H9 (cell line): ENCODE data around the gene ARMC5. TPM values are rescaled to one million over a fixed set of nuclear protein-coding genes. Genes with fewer than 3 reads are reported as not detected.

Source experiments
- DNase-seq: peaks from one replicate; pipeline ENCODE4 v3.0.0-alpha.2; 2017
- H2AFZ ChIP-seq: one replicate; pipeline ENCODE4 v1.6.1; 2013; ENCODE audit warnings: mild to moderate bottlenecking, low read length, control low read depth, moderate library complexity
- H2AK5ac ChIP-seq: 2 replicates; pipeline ENCODE4 v1.6.1; 2013; ENCODE audit warnings: low read length, control low read depth, mixed read lengths; ENCODE audit not compliant: insufficient read length
- H2BK120ac ChIP-seq: one replicate; pipeline ENCODE4 v1.6.1; 2013; ENCODE audit warnings: low read depth, mild to moderate bottlenecking, low read length, control low read depth, inconsistent platforms; ENCODE audit not compliant: poor library complexity, severe bottlenecking
- H2BK12ac ChIP-seq: 2 replicates; pipeline ENCODE4 v1.6.1; 2013; ENCODE audit warnings: low read length, control low read depth, mixed read lengths, low read depth; ENCODE audit not compliant: insufficient read length
- H2BK15ac ChIP-seq: 2 replicates; pipeline ENCODE4 v1.6.1; 2013; ENCODE audit warnings: low read depth, low read length, control low read depth
- H2BK20ac ChIP-seq: one replicate; pipeline ENCODE4 v1.6.1; 2013; ENCODE audit warnings: low read depth, mild to moderate bottlenecking, low read length, control low read depth, inconsistent platforms; ENCODE audit not compliant: poor library complexity, severe bottlenecking
- H2BK5ac ChIP-seq: 2 replicates; pipeline ENCODE4 v1.6.1; 2013; ENCODE audit warnings: low read length, control low read depth, mixed read lengths; ENCODE audit not compliant: insufficient read length
- H3K14ac ChIP-seq: 2 replicates; pipeline ENCODE4 v1.6.1; 2013; ENCODE audit warnings: low read length, control low read depth; ENCODE audit not compliant: insufficient read depth
- H3K18ac ChIP-seq: 2 replicates; pipeline ENCODE4 v1.6.1; 2013; ENCODE audit warnings: low read depth, mild to moderate bottlenecking, mixed read lengths, low read length, control low read depth; ENCODE audit not compliant: insufficient read length
- H3K23ac ChIP-seq: 2 replicates; pipeline ENCODE4 v1.6.1; 2013; ENCODE audit warnings: low read length, control low read depth, mixed read lengths, low read depth; ENCODE audit not compliant: insufficient read length
- H3K23me2 ChIP-seq: 2 replicates; pipeline ENCODE4 v1.6.1; 2013; ENCODE audit warnings: low read depth, mild to moderate bottlenecking, mixed read lengths, low read length, control low read depth; ENCODE audit not compliant: insufficient read length, poor library complexity, severe bottlenecking
- H3K27ac ChIP-seq: 2 replicates; pipeline ENCODE4 v1.5.1; 2013; ENCODE audit warnings: low read length, control low read depth, mixed read lengths, low read depth; ENCODE audit not compliant: insufficient read length
- H3K27me3 ChIP-seq: 2 replicates; pipeline ENCODE4 v1.6.1; 2013; ENCODE audit warnings: low read length, control low read depth, inconsistent platforms; ENCODE audit not compliant: insufficient read depth
- H3K4ac ChIP-seq: 2 replicates; pipeline ENCODE4 v1.6.1; 2013; ENCODE audit warnings: low read depth, mild to moderate bottlenecking, control low read depth, inconsistent platforms, low read length, moderate library complexity
- H3K4me1 ChIP-seq: 2 replicates; pipeline ENCODE4 v1.6.1; 2013; ENCODE audit warnings: low read length, control low read depth, inconsistent platforms; ENCODE audit not compliant: insufficient read depth
- H3K4me2 ChIP-seq: 2 replicates; pipeline ENCODE4 v1.6.1; 2013; ENCODE audit warnings: low read length, control low read depth, mixed read lengths; ENCODE audit not compliant: insufficient read length, insufficient read depth
- H3K56ac ChIP-seq: 2 replicates; pipeline ENCODE4 v1.6.1; 2013; ENCODE audit warnings: low read depth, mild to moderate bottlenecking, mixed read lengths, low read length, control low read depth; ENCODE audit not compliant: insufficient read length
- H3K79me1 ChIP-seq: 2 replicates; pipeline ENCODE4 v1.6.1; 2013; ENCODE audit warnings: low read depth, mild to moderate bottlenecking, moderate library complexity, low read length, control low read depth, inconsistent platforms; ENCODE audit not compliant: insufficient read depth, poor library complexity, severe bottlenecking
- H3K79me2 ChIP-seq: 2 replicates; pipeline ENCODE4 v1.6.1; 2013; ENCODE audit warnings: low read length, control low read depth, inconsistent platforms; ENCODE audit not compliant: insufficient read depth
- H3K9ac ChIP-seq: 2 replicates; pipeline ENCODE4 v1.6.1; 2013; ENCODE audit warnings: low read length, control low read depth, mixed read lengths; ENCODE audit not compliant: insufficient read length; ENCODE audit errors: extremely low read depth
- H3K9me3 ChIP-seq: one replicate; pipeline ENCODE4 v1.6.1; 2013; ENCODE audit warnings: low read depth, low read length, inconsistent platforms; ENCODE audit not compliant: control insufficient read depth
- H3T11ph ChIP-seq: one replicate; pipeline ENCODE4 v1.6.1; 2013; ENCODE audit warnings: mild to moderate bottlenecking, low read length, control low read depth, inconsistent platforms
- H4K20me1 ChIP-seq: one replicate; pipeline ENCODE4 v1.6.1; 2013; ENCODE audit not compliant: control insufficient read depth, insufficient read length, insufficient read depth
- H4K5ac ChIP-seq: 2 replicates; pipeline ENCODE4 v1.6.1; 2013; ENCODE audit warnings: low read depth, mild to moderate bottlenecking, mixed read lengths, low read length, control low read depth; ENCODE audit not compliant: insufficient read length
- H4K8ac ChIP-seq: replicated peaks from 2 replicates; pipeline ENCODE4 v1.6.1; 2013; ENCODE audit warnings: low read length, control low read depth, mixed read lengths, low read depth; ENCODE audit not compliant: insufficient read length
- H4K91ac ChIP-seq: 2 replicates; pipeline ENCODE4 v1.6.1; 2013; ENCODE audit warnings: low read depth, mild to moderate bottlenecking, moderate library complexity, mixed read lengths, low read length, control low read depth; ENCODE audit not compliant: insufficient read length
- H3K27ac Mint-ChIP-seq, 3 experiments: 2 replicates in 2 of 3; 3 replicates in 1 of 3; pipeline ENCODE4 v1.8.0; 2020 to 2021; ENCODE audit warnings: mixed read lengths in 3 of 3, mild to moderate bottlenecking in 1 of 3, moderate library complexity in 1 of 3
- H3K27me3 Mint-ChIP-seq: 2 replicates; pipeline ENCODE4 v1.8.0; 2021; ENCODE audit warnings: low read depth, mild to moderate bottlenecking, moderate library complexity, mixed read lengths
- H3K36me3 Mint-ChIP-seq, 3 experiments: 2 replicates in 2 of 3; 3 replicates in 1 of 3; pipeline ENCODE4 v1.8.0; 2020 to 2021; ENCODE audit warnings: low read depth in 3 of 3, mixed read lengths in 3 of 3; ENCODE audit not compliant: insufficient read depth in 1 of 3
- H3K4me1 Mint-ChIP-seq, 2 experiments: 2 replicates each; pipeline ENCODE4 v1.8.0; 2020; ENCODE audit warnings: mixed read lengths in 2 of 2
- H3K4me3 Mint-ChIP-seq, 2 experiments: 2 replicates in 1 of 2; 3 replicates in 1 of 2; pipeline ENCODE4 v1.8.0; 2020 to 2021; ENCODE audit warnings: mild to moderate bottlenecking in 2 of 2, mixed read lengths in 2 of 2, moderate library complexity in 1 of 2
- H3K9me3 Mint-ChIP-seq, 2 experiments: 2 replicates in 1 of 2; 3 replicates in 1 of 2; pipeline ENCODE4 v1.8.0; 2020; ENCODE audit warnings: mild to moderate bottlenecking in 2 of 2, mixed read lengths in 2 of 2, moderate library complexity in 1 of 2
- CTCF ChIP-seq: fragments of 200-600 bp; sonication (generic); conservative IDR thresholded peaks from 3 replicates; pipeline ENCODE4 v1.8.0; 2021; ENCODE audit warnings: antibody characterized with exemption, mild to moderate bottlenecking
- WGBS: extraction: QIAGEN DNeasy Blood & Tissue Kit; methylation state at CpG from one replicate; pipeline ENCODE4 v1.1.7; 2013; ENCODE audit warnings: missing lambda C conversion rate, low lambda C conversion rate, mixed read lengths; ENCODE audit not compliant: insufficient read length; ENCODE audit errors: extremely low coverage; 5-methylcytosine and 5-hydroxymethylcytosine counted together
- total RNA-seq: library from RNA; stranded (reverse); gene quantifications from 2 replicates; pipeline ENCODE4 v1.2.1, GENCODE V29; 2021

The ARMC5 gene
- total RNA-seq, 1 experiment from 2014 or later = 18.7 TPM

GRCh38 chr16:31430380-31431052 lies 28.8 kb upstream of the ARMC5 start:
- H3K79me2 ChIP-seq = no peaks in the 10 kb centered on the region
- H3K18ac ChIP-seq = no peak overlapping the region
- H4K20me1 ChIP-seq = no peaks in the 10 kb centered on the region
- H2BK20ac ChIP-seq = no peak overlapping the region
- no peak for DNase-seq
- Mint-ChIP-seq H3K9me3 (no peaks in the 10 kb centered on the region; a peak in 1 of 5 replicates), H3K4me3 (no peak overlapping the region; a peak in 1 of 5 replicates), H3K27me3 (peaks cover 2% of the 10 kb centered on the region; the same call in 1 of the 2 replicates), H3K4me1 (peaks cover 5 to 9% of the 10 kb centered on the region in 2 experiments; a peak in 3 of 4 replicates), H3K27ac (no peak overlapping the region; a peak in 1 of 7 replicates), H3K36me3 (no peaks in the 10 kb centered on the region)
- H3K79me1 ChIP-seq = no peaks in the 10 kb centered on the region
- peaks cover 8% of the 10 kb centered on the region; the same call in 1 of the 2 replicates for H3K27me3 ChIP-seq
- H3K27ac ChIP-seq = no peak overlapping the region
- H3K56ac ChIP-seq = no peak overlapping the region
- no peak overlapping the region for H4K5ac ChIP-seq
- H2AK5ac ChIP-seq = no peak overlapping the region
- no peak for TF ChIP-seq CTCF
- H2BK120ac ChIP-seq = no peak overlapping the region
- H3K23me2 ChIP-seq = no peaks in the 10 kb centered on the region
- no peak overlapping the region for H4K91ac ChIP-seq
- no peaks in the 10 kb centered on the region for H3K4me1 ChIP-seq
- WGBS = no CpG with 5 or more reads among the region's 5 CpGs
- H3K23ac ChIP-seq = no peak overlapping the region
- no peak overlapping the region for H3T11ph ChIP-seq
- no peak overlapping the region for H3K14ac ChIP-seq
- no peak overlapping the region for H3K4me2 ChIP-seq
- H3K4ac ChIP-seq = no peak overlapping the region
- H3K9ac ChIP-seq = no peak overlapping the region
- H3K9me3 ChIP-seq = no peaks in the 10 kb centered on the region
- H2BK5ac ChIP-seq = no peak overlapping the region
- H2BK15ac ChIP-seq = no peak overlapping the region
- H2BK12ac ChIP-seq = no peak overlapping the region
- H2AFZ ChIP-seq = no peak overlapping the region
- no peak overlapping the region for H4K8ac ChIP-seq
